ENCODE measurements around the gene CPNE8. TPM values are rescaled to one million over a fixed set of nuclear protein-coding genes. Genes with fewer than 3 reads are reported as not detected.

CPNE8 gene
- total RNA-seq, 1 donor from 2014 or later = 33.0 TPM

DNA sequence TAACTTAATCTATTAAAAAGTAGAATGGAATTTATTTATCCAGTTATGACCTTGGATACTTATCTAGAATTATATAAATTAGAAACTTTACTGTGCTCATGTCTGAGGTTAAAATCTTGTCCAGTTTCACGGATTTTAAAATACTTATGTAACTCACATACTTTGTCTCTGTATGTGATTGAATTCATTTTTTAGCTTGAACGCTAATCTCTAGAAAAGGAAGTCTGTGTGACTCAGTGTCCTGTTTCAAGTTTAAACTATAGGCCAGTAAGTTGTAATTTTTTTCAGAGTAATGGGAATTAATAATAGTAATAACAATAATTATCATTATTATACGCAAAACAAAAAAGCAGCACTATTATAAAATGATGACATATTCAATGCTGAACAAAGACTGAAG is 168.6 kb downstream of the CPNE8 start:
- Histone ChIP-seq H3K9me3 (no peaks in the 10 kb centered on the region), H3K27me3 (ENCODE audit: low read depth) (no peaks in the 10 kb centered on the region), H3K4me1 (no peaks in the 10 kb centered on the region), H3K36me3 (no peaks in the 10 kb centered on the region), H3K27ac (no peak overlapping the region), H3K4me3 (no peak overlapping the region)
- TF ChIP-seq, protein P1, sequence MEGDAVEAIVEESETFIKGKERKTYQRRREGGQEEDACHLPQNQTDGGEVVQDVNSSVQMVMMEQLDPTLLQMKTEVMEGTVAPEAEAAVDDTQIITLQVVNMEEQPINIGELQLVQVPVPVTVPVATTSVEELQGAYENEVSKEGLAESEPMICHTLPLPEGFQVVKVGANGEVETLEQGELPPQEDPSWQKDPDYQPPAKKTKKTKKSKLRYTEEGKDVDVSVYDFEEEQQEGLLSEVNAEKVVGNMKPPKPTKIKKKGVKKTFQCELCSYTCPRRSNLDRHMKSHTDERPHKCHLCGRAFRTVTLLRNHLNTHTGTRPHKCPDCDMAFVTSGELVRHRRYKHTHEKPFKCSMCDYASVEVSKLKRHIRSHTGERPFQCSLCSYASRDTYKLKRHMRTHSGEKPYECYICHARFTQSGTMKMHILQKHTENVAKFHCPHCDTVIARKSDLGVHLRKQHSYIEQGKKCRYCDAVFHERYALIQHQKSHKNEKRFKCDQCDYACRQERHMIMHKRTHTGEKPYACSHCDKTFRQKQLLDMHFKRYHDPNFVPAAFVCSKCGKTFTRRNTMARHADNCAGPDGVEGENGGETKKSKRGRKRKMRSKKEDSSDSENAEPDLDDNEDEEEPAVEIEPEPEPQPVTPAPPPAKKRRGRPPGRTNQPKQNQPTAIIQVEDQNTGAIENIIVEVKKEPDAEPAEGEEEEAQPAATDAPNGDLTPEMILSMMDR (IDR thresholded peaks at IDR 0.05) = no peak
- DNase-seq = no peak
- intact Hi-C loops (cut with DNase I) = no loop called here
- ATAC-seq = no peak

DNA sequence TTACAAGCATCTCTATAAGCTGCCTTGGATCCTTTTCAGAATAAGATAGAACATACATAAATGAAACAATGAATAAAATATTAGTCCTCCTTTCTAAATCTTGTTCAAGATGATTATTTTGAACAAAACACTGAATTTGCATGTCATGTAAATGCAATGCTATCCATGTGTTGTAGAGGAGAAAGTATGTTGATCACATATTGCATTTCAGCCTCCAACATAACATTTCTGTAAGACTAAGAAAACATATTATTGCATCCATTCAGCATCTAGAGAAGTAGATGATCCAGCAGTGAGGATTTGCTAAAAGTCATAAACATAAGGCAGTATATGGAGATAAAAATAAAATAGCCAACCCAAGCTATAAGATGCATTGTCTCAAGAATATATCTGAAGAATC is 172.6 kb downstream of the CPNE8 start:
- no peak for ATAC-seq
- H3K36me3 ChIP-seq = no peaks in the 10 kb centered on the region
- H3K4me3 ChIP-seq = no peak overlapping the region
- H3K27ac ChIP-seq = no peak overlapping the region
- no peak for DNase-seq
- TF ChIP-seq, protein P1 (IDR thresholded peaks at IDR 0.05) = no peak
- H3K9me3 ChIP-seq = no peaks in the 10 kb centered on the region
- no peaks in the 10 kb centered on the region for H3K4me1 ChIP-seq
- intact Hi-C loops (cut with DNase I) = no loop called here
- H3K27me3 ChIP-seq (ENCODE audit: low read depth) = no peaks in the 10 kb centered on the region

DNA sequence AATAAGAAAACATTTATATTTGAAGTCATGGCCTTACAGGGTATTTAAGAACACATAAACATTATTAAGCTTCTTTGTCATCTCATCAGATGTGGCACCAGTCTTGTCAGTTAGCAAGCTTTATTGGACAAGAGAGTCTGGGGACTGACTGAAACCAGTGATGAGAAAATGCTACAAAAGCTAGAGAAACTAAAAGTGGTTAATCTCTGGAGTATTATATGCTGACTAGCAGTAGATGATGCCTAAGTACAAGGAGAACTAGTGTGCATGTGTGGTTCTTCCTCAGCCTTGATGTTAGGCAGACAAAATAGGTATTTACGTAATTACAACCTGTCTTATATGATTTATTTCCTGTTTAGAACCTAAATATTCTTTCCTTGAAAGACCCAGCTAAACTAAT is 176.5 kb downstream of the CPNE8 start:
- Histone ChIP-seq H3K4me3 (no peak overlapping the region), H3K36me3 (no peaks in the 10 kb centered on the region), H3K27me3 (ENCODE audit: low read depth) (no peaks in the 10 kb centered on the region), H3K4me1 (no peaks in the 10 kb centered on the region), H3K27ac (no peak overlapping the region), H3K9me3 (no peaks in the 10 kb centered on the region)
- ATAC-seq = no peak
- TF ChIP-seq, protein P1 (IDR thresholded peaks at IDR 0.05) = no peak
- no peak for DNase-seq
- intact Hi-C loops (cut with DNase I) = no loop called here

DNA sequence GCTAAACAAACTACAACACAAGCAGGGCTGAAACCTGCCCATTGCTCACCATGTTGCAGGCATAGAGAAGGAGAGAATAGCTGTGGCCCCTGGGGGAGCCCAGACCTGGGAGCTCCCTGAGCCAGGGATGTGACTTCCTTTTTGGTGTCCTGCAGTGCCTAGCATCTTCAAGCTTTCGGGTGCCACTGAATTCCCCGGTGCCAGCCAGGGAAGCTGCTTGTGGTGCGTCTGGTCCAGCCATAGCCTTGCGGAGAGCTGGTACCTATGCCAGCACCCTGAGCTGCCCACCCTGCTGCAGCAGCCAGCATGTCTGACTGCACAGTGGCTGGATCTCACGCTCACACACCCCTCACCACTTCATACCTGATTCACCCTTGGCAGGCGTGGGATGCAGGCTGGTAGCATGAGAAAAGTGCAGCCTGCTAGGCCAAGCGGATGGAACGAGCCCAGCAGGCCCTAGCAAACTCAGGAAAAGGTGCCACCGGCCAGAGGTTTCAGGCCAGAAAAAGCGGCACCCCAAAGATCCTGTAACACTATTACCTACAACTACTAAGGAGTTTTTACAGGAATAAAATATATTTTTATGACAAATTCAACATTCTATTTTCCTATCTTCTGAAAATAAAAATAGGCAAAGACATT is 183.7 kb downstream of the CPNE8 start:
- Histone ChIP-seq H3K4me3 (no peak overlapping the region), H3K27me3 (ENCODE audit: low read depth) (no peaks in the 10 kb centered on the region), H3K27ac (no peak overlapping the region), H3K9me3 (no peaks in the 10 kb centered on the region), H3K36me3 (peaks cover 28% of the 10 kb centered on the region), H3K4me1 (no peaks in the 10 kb centered on the region)
- ATAC-seq (no peak), DNase-seq (no peak)
- TF ChIP-seq, protein P1 (IDR thresholded peaks at IDR 0.05) = no peak
- intact Hi-C loops (cut with DNase I) = no loop called here

DNA sequence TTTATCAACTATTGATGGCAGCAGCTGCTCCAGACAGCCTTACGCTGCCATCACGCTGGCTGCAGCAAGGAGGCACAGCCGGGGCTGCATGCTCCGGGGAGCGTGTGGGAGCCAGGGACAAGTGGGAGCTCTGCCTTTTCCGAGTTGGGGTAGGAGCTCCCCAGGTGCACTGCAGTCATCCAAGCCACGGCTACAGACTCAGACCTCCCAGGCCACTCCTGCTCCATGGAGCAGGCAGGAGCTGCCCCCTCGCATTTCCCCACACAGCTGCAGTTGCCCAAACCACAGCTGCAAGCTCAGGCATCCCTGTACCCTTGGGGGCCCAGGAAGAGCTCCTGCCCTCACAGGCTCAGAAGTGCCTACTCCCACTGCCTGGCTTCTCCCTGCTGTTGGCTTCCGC is 184.7 kb downstream of the CPNE8 start:
- TF ChIP-seq, protein P1 (IDR thresholded peaks at IDR 0.05) = no peak
- Histone ChIP-seq H3K4me1 (no peaks in the 10 kb centered on the region), H3K27ac (no peak overlapping the region), H3K9me3 (no peaks in the 10 kb centered on the region), H3K36me3 (peaks cover 28% of the 10 kb centered on the region), H3K27me3 (ENCODE audit: low read depth) (no peaks in the 10 kb centered on the region), H3K4me3 (no peak overlapping the region)
- DNase-seq (no peak), ATAC-seq (no peak)
- intact Hi-C loops (cut with DNase I) = no loop called here

Data from lower lobe of right lung (tissue), 2 donors.